K562 (cell line): Measurements from ENCODE around the gene ZNF224.

Experiments
- BCL6 ChIP-seq: fragments of 250-450 bp; sonication (Bioruptor Pico); IDR thresholded peaks from 2 replicates; pipeline ENCODE4 v1.4.0; 2020
- CTCF ChIP-seq, 3 experiments: IDR thresholded peaks in 2 of 3; conservative IDR thresholded peaks in 1 of 3; 2 replicates each; pipeline ENCODE4 v1.5.1; 2011 to 2012; ENCODE audit warnings: low read length in 3 of 3, mild to moderate bottlenecking in 3 of 3, control low read depth in 2 of 3, improper control_type of control experiment in 1 of 3, inconsistent platforms in 1 of 3, low read depth in 1 of 3, mixed read lengths in 1 of 3, moderate library complexity in 1 of 3; ENCODE audit not compliant: insufficient read depth in 2 of 3
- DPF2 ChIP-seq: fragments of 450-650 bp; IDR thresholded peaks from 2 replicates; pipeline ENCODE4 v1.6.1; 2016
- EZH2 ChIP-seq: IDR thresholded peaks from 2 replicates; pipeline ENCODE4 v1.6.1; 2012; ENCODE audit warnings: low read depth, mild to moderate bottlenecking, inconsistent platforms, low read length, borderline replicate concordance
- FOS ChIP-seq: IDR thresholded peaks from 3 replicates; pipeline ENCODE4 v1.6.1; 2011; ENCODE audit not compliant: insufficient read length; ENCODE audit errors: extremely low read depth
- FOXP1 ChIP-seq: sonication (generic); formaldehyde crosslinking; IDR thresholded peaks from 2 replicates; pipeline ENCODE4 v1.8.0; 2022; ENCODE audit warnings: mild to moderate bottlenecking, missing genetic modification reagents
- MTA2 ChIP-seq: fragments of 450-650 bp; IDR thresholded peaks from 2 replicates; pipeline ENCODE4 v1.6.1; 2016; ENCODE audit warnings: low read depth
- NR2C2 ChIP-seq, 2 experiments: fragments of 200-800 bp in 1 of 2; sonication (Bioruptor generic) in 1 of 2; sonication (generic) in 1 of 2; formaldehyde crosslinking in 1 of 2; IDR thresholded peaks; 2 replicates each; pipeline versions ENCODE4 v1.6.1 to v1.8.0; 2016 to 2022; ENCODE audit warnings: mild to moderate bottlenecking in 1 of 2, missing compliant biosample characterization in 1 of 2, missing genetic modification characterization in 1 of 2, missing genetic modification reagents in 1 of 2
- TBL1XR1 ChIP-seq, 2 experiments: IDR thresholded peaks; 2 replicates each; pipeline ENCODE4 v1.6.1; 2012; ENCODE audit warnings: improper control_type of control experiment in 2 of 2, low read length in 2 of 2, mild to moderate bottlenecking in 1 of 2
- ZNF175 ChIP-seq: fragments of 200-800 bp; sonication (Bioruptor generic); IDR thresholded peaks from 2 replicates; pipeline ENCODE4 v1.6.1; 2016; ENCODE audit warnings: low read depth, mild to moderate bottlenecking, missing genetic modification characterization, missing compliant biosample characterization
- ZNF655 ChIP-seq: fragments of 250-450 bp; sonication (Bioruptor Pico); IDR thresholded peaks from 2 replicates; pipeline ENCODE4 v1.5.0; 2021
- TF ChIP-seq, protein P1 (sequence below), 2 experiments: IDR thresholded peaks; 2 replicates each; pipeline ENCODE4 v1.6.1; 2011; ENCODE audit warnings: borderline replicate concordance in 1 of 2, control low read depth in 1 of 2, low read depth in 1 of 2, low read length in 1 of 2, mild to moderate bottlenecking in 1 of 2, mixed read lengths in 1 of 2, moderate library complexity in 1 of 2; ENCODE audit not compliant: insufficient read depth in 1 of 2, insufficient read length in 1 of 2, poor library complexity in 1 of 2, severe bottlenecking in 1 of 2; ENCODE audit errors: extremely low read depth in 1 of 2
- TF ChIP-seq, protein P2 (sequence below), 2 experiments: fragments of 450-650 bp in 1 of 2; sonication (generic) in 1 of 2; formaldehyde crosslinking in 1 of 2; IDR thresholded peaks in 1 of 2; conservative IDR thresholded peaks in 1 of 2; 2 replicates each; pipeline versions ENCODE4 v1.6.1 to v1.8.1; 2016 to 2023; ENCODE audit warnings: mild to moderate bottlenecking in 2 of 2, moderate library complexity in 2 of 2, inconsistent platforms in 1 of 2, missing genetic modification reagents in 1 of 2

DNA sequence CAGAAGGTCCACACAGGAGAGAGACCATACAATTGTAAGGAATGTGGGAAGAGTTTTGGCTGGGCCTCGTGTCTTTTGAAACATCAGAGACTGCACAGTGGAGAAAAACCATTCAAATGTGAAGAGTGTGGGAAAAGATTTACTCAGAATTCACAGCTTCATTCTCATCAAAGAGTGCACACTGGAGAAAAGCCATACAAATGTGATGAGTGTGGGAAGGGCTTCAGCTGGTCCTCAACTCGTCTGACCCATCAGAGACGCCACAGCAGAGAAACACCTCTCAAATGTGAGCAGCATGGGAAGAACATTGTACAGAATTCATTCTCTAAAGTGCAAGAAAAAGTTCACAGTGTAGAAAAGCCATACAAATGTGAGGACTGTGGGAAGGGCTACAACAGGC, 13.6 kb downstream of the ZNF224 start:
- TF ChIP-seq, protein P1, sequence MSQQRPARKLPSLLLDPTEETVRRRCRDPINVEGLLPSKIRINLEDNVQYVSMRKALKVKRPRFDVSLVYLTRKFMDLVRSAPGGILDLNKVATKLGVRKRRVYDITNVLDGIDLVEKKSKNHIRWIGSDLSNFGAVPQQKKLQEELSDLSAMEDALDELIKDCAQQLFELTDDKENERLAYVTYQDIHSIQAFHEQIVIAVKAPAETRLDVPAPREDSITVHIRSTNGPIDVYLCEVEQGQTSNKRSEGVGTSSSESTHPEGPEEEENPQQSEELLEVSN (IDR thresholded peaks at IDR 0.05; ENCODE audit: borderline replicate concordance in 1 of 2, extremely low read depth in 1 of 2, insufficient read depth in 1 of 2, insufficient read length in 1 of 2, low read depth in 1 of 2, low read length in 1 of 2, poor library complexity in 1 of 2, severe bottlenecking in 1 of 2) = no peak
- TF ChIP-seq ZNF175 (no peak), ZNF655 (no peak), CTCF (IDR thresholded peaks at IDR 0.05 in 2 of 3, conservative IDR thresholded peaks at IDR 0.05 in 1 of 3; ENCODE audit: insufficient read depth in 2 of 3, low read depth in 1 of 3, low read length in 3 of 3) (no peak), FOS (no peak), DPF2 (no peak), BCL6 (CRISPR knock-in tag) (no peak), NR2C2 (CRISPR knock-in tag; IDR thresholded peaks at IDR 0.05) (no peak), NR2C2 (tag; IDR thresholded peaks at IDR 0.05) (no peak), EZH2 (no peak), MTA2 (no peak), TBL1XR1 (IDR thresholded peaks at IDR 0.05; ENCODE audit: low read length in 2 of 2) (no peak), FOXP1 (CRISPR knock-in tag) (no peak)
- TF ChIP-seq, protein P2, sequence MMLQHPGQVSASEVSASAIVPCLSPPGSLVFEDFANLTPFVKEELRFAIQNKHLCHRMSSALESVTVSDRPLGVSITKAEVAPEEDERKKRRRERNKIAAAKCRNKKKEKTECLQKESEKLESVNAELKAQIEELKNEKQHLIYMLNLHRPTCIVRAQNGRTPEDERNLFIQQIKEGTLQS (IDR thresholded peaks at IDR 0.05) = no peak
- TF ChIP-seq, protein P2 (CRISPR knock-in tag; conservative IDR thresholded peaks at IDR 0.05) = no peak
